A549 (cell line): ENCODE measurements around the gene PTPRF.

Experiments
- BCL3 ChIP-seq: fragments of >200 bp; sonication (Bioruptor Twin); formaldehyde crosslinking; IDR thresholded peaks from 3 replicates; pipeline ENCODE4 v1.6.1; 2016
- BHLHE40 ChIP-seq: IDR thresholded peaks from 2 replicates; pipeline ENCODE4 v1.6.1; 2012; ENCODE audit warnings: low read depth, low read length, inconsistent platforms
- CTCF ChIP-seq: fragments of >200 bp; sonication (Bioruptor Twin); formaldehyde crosslinking; IDR thresholded peaks from 3 replicates; pipeline ENCODE4 v1.5.1; 2016
- TP53 ChIP-seq: fragments of 250-450 bp; sonication (Bioruptor Pico); IDR thresholded peaks from 2 replicates; pipeline ENCODE4 v1.5.0; 2021; ENCODE audit warnings: mild to moderate bottlenecking, moderate library complexity

- TF ChIP-seq BHLHE40 (no peak), CTCF (no peak), BCL3 (no peak), TP53 (CRISPR knock-in tag) (no peak)
Observed at GRCh38 chr1:43509740-43510375, 20.8 kb upstream of the PTPRF start.
